Fibroblast of mammary gland (primary cell): Measurements from ENCODE around the gene MX1.

Experiments used
- DNase-seq: peaks from one replicate; pipeline ENCODE4 v3.0.0-alpha.2; 2010; ENCODE audit warnings: low read depth
- H3K4me3 ChIP-seq: 2 replicates; pipeline ENCODE4 v1.5.1; 2011; ENCODE audit warnings: low read depth, mild to moderate bottlenecking, low read length, moderate library complexity; ENCODE audit not compliant: control insufficient read depth
- TF ChIP-seq, protein P1 (sequence below): conservative IDR thresholded peaks from 2 replicates; pipeline ENCODE4 v1.5.1; 2011; ENCODE audit warnings: low read depth, low read length, inconsistent platforms; ENCODE audit not compliant: control insufficient read depth, insufficient read depth

Gene MX1

DNA sequence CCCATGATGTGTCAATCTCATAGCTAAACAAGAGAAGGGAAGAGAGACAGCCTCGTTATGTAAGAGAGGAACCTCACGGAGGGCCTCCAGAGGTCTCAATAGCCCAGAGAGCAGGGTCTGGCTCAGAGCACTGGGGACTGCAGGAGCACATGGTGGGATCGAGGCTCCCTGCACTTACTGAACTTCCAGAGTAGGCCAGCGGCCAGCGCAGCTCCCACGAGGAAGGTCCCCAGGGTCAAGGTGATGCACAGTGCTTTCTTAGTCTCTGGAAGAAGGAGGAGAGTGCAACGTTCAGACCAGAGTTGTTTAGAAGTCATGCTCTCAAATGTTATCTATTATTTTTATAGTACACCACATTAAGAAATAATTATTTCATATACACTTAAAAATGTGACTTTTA is 63.3 kb downstream of the MX1 start:
- TF ChIP-seq, protein P1, sequence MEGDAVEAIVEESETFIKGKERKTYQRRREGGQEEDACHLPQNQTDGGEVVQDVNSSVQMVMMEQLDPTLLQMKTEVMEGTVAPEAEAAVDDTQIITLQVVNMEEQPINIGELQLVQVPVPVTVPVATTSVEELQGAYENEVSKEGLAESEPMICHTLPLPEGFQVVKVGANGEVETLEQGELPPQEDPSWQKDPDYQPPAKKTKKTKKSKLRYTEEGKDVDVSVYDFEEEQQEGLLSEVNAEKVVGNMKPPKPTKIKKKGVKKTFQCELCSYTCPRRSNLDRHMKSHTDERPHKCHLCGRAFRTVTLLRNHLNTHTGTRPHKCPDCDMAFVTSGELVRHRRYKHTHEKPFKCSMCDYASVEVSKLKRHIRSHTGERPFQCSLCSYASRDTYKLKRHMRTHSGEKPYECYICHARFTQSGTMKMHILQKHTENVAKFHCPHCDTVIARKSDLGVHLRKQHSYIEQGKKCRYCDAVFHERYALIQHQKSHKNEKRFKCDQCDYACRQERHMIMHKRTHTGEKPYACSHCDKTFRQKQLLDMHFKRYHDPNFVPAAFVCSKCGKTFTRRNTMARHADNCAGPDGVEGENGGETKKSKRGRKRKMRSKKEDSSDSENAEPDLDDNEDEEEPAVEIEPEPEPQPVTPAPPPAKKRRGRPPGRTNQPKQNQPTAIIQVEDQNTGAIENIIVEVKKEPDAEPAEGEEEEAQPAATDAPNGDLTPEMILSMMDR: no peak
- no peak for DNase-seq
- no peak overlapping the region for H3K4me3 ChIP-seq

DNA sequence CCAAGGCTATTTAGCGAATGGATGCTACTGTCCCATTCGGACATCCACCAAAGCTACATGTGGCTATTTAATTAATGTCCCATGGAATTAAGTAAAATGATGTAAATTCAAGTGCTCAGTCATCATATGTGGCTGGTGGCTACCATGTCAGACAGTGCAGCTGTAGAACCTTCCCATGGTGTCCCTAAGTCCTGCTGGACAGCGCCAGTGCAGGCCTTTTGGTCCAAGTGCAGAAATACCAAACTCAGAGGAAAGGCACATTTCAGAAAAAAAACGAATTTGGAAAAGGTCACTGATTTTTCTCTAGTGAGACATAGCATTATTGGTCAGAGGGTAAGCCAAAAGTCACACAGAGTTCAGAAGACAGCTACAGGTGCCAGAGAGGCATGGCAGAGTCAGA is 64.3 kb downstream of the MX1 start:
- no peak overlapping the region for H3K4me3 ChIP-seq
- DNase-seq: no peak
- TF ChIP-seq, protein P1: no peak

- no peak for DNase-seq
- TF ChIP-seq, protein P1: no peak
- no peak overlapping the region for H3K4me3 ChIP-seq
These were observed 65.4 kb downstream of the MX1 start for GRCh38 chr21:41491412-41491811.

- H3K4me3 ChIP-seq: no peak overlapping the region
- DNase-seq: no peak
- TF ChIP-seq, protein P1: no peak
These were observed 68.2 kb downstream of the MX1 start for GRCh38 chr21:41494242-41494641.

GRCh38 chr21:41497008-41497407 is 71.0 kb downstream of the MX1 start:
- DNase-seq: no peak
- TF ChIP-seq, protein P1: no peak

DNA sequence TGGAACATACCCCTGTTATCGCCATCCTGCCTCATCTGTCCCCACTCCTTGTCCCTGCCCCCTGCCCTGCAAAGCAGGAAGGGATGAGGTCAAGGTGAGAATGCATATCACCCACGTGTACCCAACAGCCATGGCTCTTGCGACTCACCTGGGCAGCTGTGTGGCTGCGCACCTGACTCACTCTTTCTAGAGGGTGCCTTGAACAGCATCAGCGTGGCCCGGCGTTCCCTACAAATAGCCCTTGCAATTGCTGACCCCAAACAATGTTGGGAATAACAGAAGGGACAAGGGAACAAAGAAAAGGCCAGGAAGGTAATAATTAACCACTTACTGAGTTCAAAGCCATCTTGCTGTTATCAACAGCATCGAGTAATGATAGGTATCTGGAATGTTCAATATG is 71.7 kb downstream of the MX1 start:
- TF ChIP-seq, protein P1: no peak
- no peak for DNase-seq
- H3K4me3 ChIP-seq: no peak overlapping the region

More at GRCh38 chr21:41497008-41497407, 71.0 kb downstream of the MX1 start:
- H3K4me3 ChIP-seq: no peak overlapping the region

- DNase-seq: no peak
- TF ChIP-seq, protein P1: no peak
- no peak overlapping the region for H3K4me3 ChIP-seq
These were observed 73.9 kb downstream of the MX1 start for GRCh38 chr21:41499920-41500319.
